ENCODE results near the gene NPBWR2. TPM values are rescaled to one million over a fixed set of nuclear protein-coding genes. Genes with fewer than 3 reads are reported as not detected.
A peak's percentile ranks its signal among the peaks of the same experiment; 100 is the strongest.
"Not testable (repeated sequence)": the region's sequence is repeated elsewhere in the genome, so short reads cannot be mapped to it uniquely, and the experiment has no call there.

NPBWR2 gene
- total RNA-seq, 2 donors from 2014 or later: not detected

GRCh38 chr20:64138276-64138815, 31.0 kb upstream of the NPBWR2 start:
- DNase-seq (ENCODE audit: low spot score) (peak; percentile 35), ATAC-seq (no peak)
- H3K36me3 Mint-ChIP-seq: no peaks in the 10 kb centered on the region

GRCh38 chr20:64137598-64138031, 30.2 kb upstream of the NPBWR2 start:
- Mint-ChIP-seq H3K4me1 (ENCODE audit: low read depth in 2 of 2) (no peaks in the 10 kb centered on the region), H3K36me3 (no peaks in the 10 kb centered on the region), H3K4me3 (no peak overlapping the region), H3K27ac (no peak overlapping the region), H3K27me3 (peaks cover 6 to 8% of the 10 kb centered on the region in 2 donors), H3K9me3 (no peaks in the 10 kb centered on the region)
- peak in 1 of 2 donors; percentile 24 for ATAC-seq
- DNase-seq (ENCODE audit: low spot score): peak; percentile 54

More at GRCh38 chr20:64138276-64138815, 31.0 kb upstream of the NPBWR2 start:
- no peak overlapping the region for H3K27ac Mint-ChIP-seq
- H3K4me1 Mint-ChIP-seq (ENCODE audit: low read depth in 2 of 2): peaks cover 0 to 2% of the 10 kb centered on the region in 2 donors
- H3K4me3 Mint-ChIP-seq: no peak overlapping the region
- H3K9me3 Mint-ChIP-seq: no peaks in the 10 kb centered on the region
- H3K27me3 Mint-ChIP-seq: peaks cover 6 to 8% of the 10 kb centered on the region in 2 donors

GRCh38 chr20:64136004-64136710, 28.8 kb upstream of the NPBWR2 start:
- H3K4me1 Mint-ChIP-seq (ENCODE audit: low read depth in 2 of 2): no peaks in the 10 kb centered on the region
- H3K9me3 Mint-ChIP-seq: no peaks in the 10 kb centered on the region
- ATAC-seq (no peak), DNase-seq (ENCODE audit: low spot score) (peak; percentile 10)
- no peak overlapping the region for H3K27ac Mint-ChIP-seq
- H3K36me3 Mint-ChIP-seq: no peaks in the 10 kb centered on the region
- peaks cover 0 to 4% of the 10 kb centered on the region in 2 donors for H3K27me3 Mint-ChIP-seq
- H3K4me3 Mint-ChIP-seq: no peak overlapping the region

- not testable (repeated sequence) for H3K9me3 Mint-ChIP-seq; H3K4me3 Mint-ChIP-seq; H3K36me3 Mint-ChIP-seq; H3K4me1 Mint-ChIP-seq (ENCODE audit: low read depth in 2 of 2); ATAC-seq; H3K27ac Mint-ChIP-seq
- peaks cover 0 to 11% of the 10 kb centered on the region in 2 donors for H3K27me3 Mint-ChIP-seq
- DNase-seq (ENCODE audit: low spot score): peak; percentile 8
Measured at GRCh38 chr20:64134744-64135143, 27.4 kb upstream of the NPBWR2 start.

- no peaks in the 10 kb centered on the region for H3K36me3 Mint-ChIP-seq
- no peak overlapping the region for H3K27ac Mint-ChIP-seq
- H3K9me3 Mint-ChIP-seq: no peaks in the 10 kb centered on the region
- H3K4me3 Mint-ChIP-seq: no peak overlapping the region
- no peak for ATAC-seq
- DNase-seq (ENCODE audit: low spot score): peak; percentile 25
- H3K27me3 Mint-ChIP-seq: peaks cover 7 to 15% of the 10 kb centered on the region in 2 donors
- no peaks in the 10 kb centered on the region for H3K4me1 Mint-ChIP-seq (ENCODE audit: low read depth in 2 of 2)
Measured at GRCh38 chr20:64133951-64134407, 26.6 kb upstream of the NPBWR2 start.

- no peaks in the 10 kb centered on the region for H3K4me1 Mint-ChIP-seq (ENCODE audit: low read depth in 2 of 2)
- ATAC-seq: peak; percentile 40 to 57
- no peak overlapping the region for H3K27ac Mint-ChIP-seq
Measured at GRCh38 chr20:64131406-64131805, 24.0 kb upstream of the NPBWR2 start.

GRCh38 chr20:64130876-64131275, 23.5 kb upstream of the NPBWR2 start:
- Mint-ChIP-seq H3K4me1 (ENCODE audit: low read depth in 2 of 2) (no peaks in the 10 kb centered on the region), H3K9me3 (no peaks in the 10 kb centered on the region), H3K27ac (no peak overlapping the region), H3K36me3 (no peaks in the 10 kb centered on the region), H3K4me3 (no peak overlapping the region), H3K27me3 (peaks cover 14 to 21% of the 10 kb centered on the region in 2 donors)
- no peak for DNase-seq (ENCODE audit: low spot score)
- no peak for ATAC-seq

More at GRCh38 chr20:64131406-64131805, 24.0 kb upstream of the NPBWR2 start:
- Mint-ChIP-seq H3K36me3 (no peaks in the 10 kb centered on the region), H3K4me3 (no peak overlapping the region), H3K27me3 (peaks cover 14 to 19% of the 10 kb centered on the region in 2 donors), H3K9me3 (no peaks in the 10 kb centered on the region)
- peak; percentile 48 for DNase-seq (ENCODE audit: low spot score)

- Mint-ChIP-seq H3K27me3 (peaks cover 14 to 18% of the 10 kb centered on the region in 2 donors), H3K27ac (no peak overlapping the region), H3K9me3 (no peaks in the 10 kb centered on the region), H3K4me1 (ENCODE audit: low read depth in 2 of 2) (no peaks in the 10 kb centered on the region), H3K4me3 (no peak overlapping the region), H3K36me3 (no peaks in the 10 kb centered on the region)
- ATAC-seq: no peak
- peak; percentile 38 for DNase-seq (ENCODE audit: low spot score)
Measured at GRCh38 chr20:64130271-64130670, 22.9 kb upstream of the NPBWR2 start.

GRCh38 chr20:64129146-64129782, 21.9 kb upstream of the NPBWR2 start:
- DNase-seq (ENCODE audit: low spot score): peak; percentile 49
- Mint-ChIP-seq H3K27ac (no peak overlapping the region), H3K4me1 (ENCODE audit: low read depth in 2 of 2) (no peaks in the 10 kb centered on the region), H3K4me3 (no peak overlapping the region), H3K36me3 (no peaks in the 10 kb centered on the region), H3K27me3 (peaks cover 14 to 18% of the 10 kb centered on the region in 2 donors), H3K9me3 (no peaks in the 10 kb centered on the region)
- peak in 1 of 2 donors; percentile 38 for ATAC-seq

GRCh38 chr20:64123517-64123916, 16.2 kb upstream of the NPBWR2 start:
- H3K4me3 Mint-ChIP-seq; H3K4me1 Mint-ChIP-seq (ENCODE audit: low read depth in 2 of 2); H3K9me3 Mint-ChIP-seq; H3K27ac Mint-ChIP-seq; DNase-seq (ENCODE audit: low spot score); ATAC-seq; H3K36me3 Mint-ChIP-seq: not testable (repeated sequence)
- H3K27me3 Mint-ChIP-seq: peaks cover 5 to 12% of the 10 kb centered on the region in 2 donors

GRCh38 chr20:64122927-64123326, 15.6 kb upstream of the NPBWR2 start:
- H3K36me3 Mint-ChIP-seq; H3K27ac Mint-ChIP-seq; ATAC-seq; DNase-seq (ENCODE audit: low spot score); H3K4me3 Mint-ChIP-seq; H3K4me1 Mint-ChIP-seq (ENCODE audit: low read depth in 2 of 2); H3K9me3 Mint-ChIP-seq; H3K27me3 Mint-ChIP-seq: not testable (repeated sequence)

- no peak overlapping the region for H3K27ac Mint-ChIP-seq
- no peak for ATAC-seq
Measured at GRCh38 chr20:64121586-64121985, 14.2 kb upstream of the NPBWR2 start.

GRCh38 chr20:64119681-64120341, 12.4 kb upstream of the NPBWR2 start:
- Mint-ChIP-seq H3K9me3 (no peaks in the 10 kb centered on the region), H3K4me3 (peak overlapping the region; percentile 42), H3K27ac (peak overlapping the region in 1 of 2 donors; percentile 59), H3K36me3 (no peaks in the 10 kb centered on the region), H3K27me3 (peaks cover 0 to 7% of the 10 kb centered on the region in 2 donors), H3K4me1 (ENCODE audit: low read depth in 2 of 2) (peaks cover 4 to 7% of the 10 kb centered on the region in 2 donors)
- DNase-seq (ENCODE audit: low spot score) (peak; percentile 44), ATAC-seq (peak in 1 of 2 donors; percentile 22)

More at GRCh38 chr20:64121586-64121985, 14.2 kb upstream of the NPBWR2 start:
- H3K4me3 Mint-ChIP-seq: no peak overlapping the region
- peak; percentile 10 for DNase-seq (ENCODE audit: low spot score)
- peaks cover 0 to 9% of the 10 kb centered on the region in 2 donors for H3K27me3 Mint-ChIP-seq
- no peaks in the 10 kb centered on the region for H3K36me3 Mint-ChIP-seq
- no peaks in the 10 kb centered on the region for H3K9me3 Mint-ChIP-seq
- peaks cover 4 to 7% of the 10 kb centered on the region in 2 donors for H3K4me1 Mint-ChIP-seq (ENCODE audit: low read depth in 2 of 2)
